Vagina (tissue), 2 donors: ENCODE data around the gene CCSER1. TPM values are rescaled to one million over a fixed set of nuclear protein-coding genes. Genes with fewer than 3 reads are reported as not detected.

Experiments
- DNase-seq, 2 donors: peaks; one replicate each; pipeline ENCODE4 v3.0.0-alpha.2; 2017; ENCODE audit errors: extremely low spot score in 2 of 2
- H3K27ac ChIP-seq: fragments of 200-600 bp; sonication (generic); one replicate; pipeline ENCODE4 v1.5.1; 2019
- H3K27me3 ChIP-seq: fragments of 200-600 bp; sonication (generic); one replicate; pipeline ENCODE4 v1.5.1; 2019
- H3K36me3 ChIP-seq, 2 donors: fragments of 200-600 bp; sonication (generic); one replicate each; pipeline ENCODE4 v1.5.1; 2017 to 2019
- H3K4me1 ChIP-seq: fragments of 200-600 bp; sonication (generic); one replicate; pipeline ENCODE4 v1.5.1; 2019
- H3K4me3 ChIP-seq, 2 donors: fragments of 200-600 bp; sonication (generic); 1 replicate in 1 of 2; 2 replicates in 1 of 2; pipeline ENCODE4 v1.5.1; 2016 to 2019
- H3K9me3 ChIP-seq: fragments of 200-600 bp; sonication (generic); one replicate; pipeline ENCODE4 v1.5.1; 2019
- POLR2A ChIP-seq, 2 donors: fragments of 450-650 bp; IDR thresholded peaks; one replicate each; pipeline ENCODE4 v1.6.1; 2017; ENCODE audit warnings: antibody characterized with exemption in 2 of 2, mild to moderate bottlenecking in 2 of 2, moderate library complexity in 2 of 2
- POLR2AphosphoS5 ChIP-seq, 2 donors: sonication (generic); formaldehyde crosslinking; IDR thresholded peaks; one replicate each; pipeline ENCODE4 v1.9.0; 2017; ENCODE audit warnings: antibody characterized with exemption in 2 of 2, mild to moderate bottlenecking in 2 of 2, low read depth in 1 of 2; ENCODE audit not compliant: insufficient read depth in 1 of 2
- intact Hi-C: fragments of 100-400 bp; cut with DNase I; formaldehyde crosslinking; loops from one replicate; pipeline ENCODE4 v1.15.1; 2023
- total RNA-seq: library from RNA; depleted of rRNA; stranded (reverse); fragments of >200 nt; gene quantifications from one replicate; pipeline ENCODE4 v1.2.3, GENCODE V29; 2016
- TF ChIP-seq, protein P1 (sequence below), 3 experiments: fragments of 450-650 bp in 2 of 3; fragments of 200-600 bp in 1 of 3; sonication (generic) in 1 of 3; IDR thresholded peaks; one replicate each; pipeline ENCODE4 v1.5.1; 2017 to 2019; ENCODE audit warnings: antibody characterized with exemption in 3 of 3, mild to moderate bottlenecking in 2 of 3, moderate library complexity in 2 of 3

CCSER1 gene
- total RNA-seq, 1 donor from 2014 or later, result 8.1 TPM

DNA sequence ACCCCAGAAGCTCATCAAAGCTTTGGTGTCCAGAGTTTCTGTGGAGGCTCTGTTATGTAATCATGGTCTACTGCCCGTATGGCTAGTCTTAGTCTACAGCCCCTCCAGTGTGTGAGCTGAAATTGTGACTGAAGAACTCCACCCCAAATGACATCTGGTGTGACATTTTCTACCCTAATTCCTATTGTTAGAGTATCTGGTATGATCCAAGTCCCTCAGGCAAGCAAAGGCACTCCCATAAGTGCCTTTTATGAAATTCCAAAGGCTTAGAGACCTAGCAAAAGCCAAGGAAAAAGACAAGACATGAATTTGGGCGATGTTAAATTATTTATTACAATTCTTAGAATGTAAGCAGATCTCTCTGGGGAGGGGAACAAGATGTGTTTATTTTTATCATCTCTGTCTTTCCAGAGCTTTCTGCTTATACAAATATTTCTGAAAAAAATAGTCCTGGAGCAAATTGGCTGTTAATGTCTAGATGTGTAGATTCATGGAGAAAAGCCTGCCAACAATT, 417.4 kb downstream of the CCSER1 start:
- Histone ChIP-seq H3K27ac (no peak overlapping the region), H3K36me3 (no peaks in the 10 kb centered on the region), H3K4me3 (no peak overlapping the region), H3K4me1 (no peaks in the 10 kb centered on the region), H3K27me3 (no peaks in the 10 kb centered on the region), H3K9me3 (no peaks in the 10 kb centered on the region)
- intact Hi-C loops, result no loop called here
- DNase-seq, result no peak
- no peak for TF ChIP-seq POLR2AphosphoS5 (IDR thresholded peaks at IDR 0.05; ENCODE audit: insufficient read depth in 1 of 2, low read depth in 1 of 2)
- TF ChIP-seq, protein P1, sequence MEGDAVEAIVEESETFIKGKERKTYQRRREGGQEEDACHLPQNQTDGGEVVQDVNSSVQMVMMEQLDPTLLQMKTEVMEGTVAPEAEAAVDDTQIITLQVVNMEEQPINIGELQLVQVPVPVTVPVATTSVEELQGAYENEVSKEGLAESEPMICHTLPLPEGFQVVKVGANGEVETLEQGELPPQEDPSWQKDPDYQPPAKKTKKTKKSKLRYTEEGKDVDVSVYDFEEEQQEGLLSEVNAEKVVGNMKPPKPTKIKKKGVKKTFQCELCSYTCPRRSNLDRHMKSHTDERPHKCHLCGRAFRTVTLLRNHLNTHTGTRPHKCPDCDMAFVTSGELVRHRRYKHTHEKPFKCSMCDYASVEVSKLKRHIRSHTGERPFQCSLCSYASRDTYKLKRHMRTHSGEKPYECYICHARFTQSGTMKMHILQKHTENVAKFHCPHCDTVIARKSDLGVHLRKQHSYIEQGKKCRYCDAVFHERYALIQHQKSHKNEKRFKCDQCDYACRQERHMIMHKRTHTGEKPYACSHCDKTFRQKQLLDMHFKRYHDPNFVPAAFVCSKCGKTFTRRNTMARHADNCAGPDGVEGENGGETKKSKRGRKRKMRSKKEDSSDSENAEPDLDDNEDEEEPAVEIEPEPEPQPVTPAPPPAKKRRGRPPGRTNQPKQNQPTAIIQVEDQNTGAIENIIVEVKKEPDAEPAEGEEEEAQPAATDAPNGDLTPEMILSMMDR (IDR thresholded peaks at IDR 0.05), result no peak
- TF ChIP-seq POLR2A (IDR thresholded peaks at IDR 0.05), result no peak

DNA sequence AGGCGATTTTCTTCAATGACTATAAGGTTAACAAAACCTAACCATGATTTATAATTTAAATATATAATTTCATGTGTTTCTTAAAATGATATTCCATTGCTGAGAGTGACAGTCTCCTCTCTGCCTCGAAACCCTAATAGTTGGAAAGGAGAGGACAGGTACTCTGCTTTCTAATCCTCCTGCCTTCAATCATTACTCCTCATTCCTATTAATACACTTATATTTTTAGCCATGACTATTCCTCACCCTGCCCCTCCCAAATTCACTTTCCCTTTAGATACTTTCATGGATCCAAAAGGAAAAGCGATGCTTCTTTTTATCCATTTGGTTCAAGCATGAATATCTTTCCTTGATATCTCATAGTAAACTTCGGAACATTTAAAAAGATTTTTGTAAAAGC, 418.2 kb downstream of the CCSER1 start:
- no peaks in the 10 kb centered on the region for H3K9me3 ChIP-seq
- H3K4me3 ChIP-seq, result no peak overlapping the region
- no peaks in the 10 kb centered on the region for H3K36me3 ChIP-seq
- TF ChIP-seq POLR2AphosphoS5 (IDR thresholded peaks at IDR 0.05; ENCODE audit: insufficient read depth in 1 of 2, low read depth in 1 of 2) (no peak), POLR2A (IDR thresholded peaks at IDR 0.05) (no peak)
- TF ChIP-seq, protein P1 (IDR thresholded peaks at IDR 0.05), result no peak
- no peak for DNase-seq
- H3K4me1 ChIP-seq, result no peaks in the 10 kb centered on the region
- no peaks in the 10 kb centered on the region for H3K27me3 ChIP-seq
- intact Hi-C loops, result no loop called here
- H3K27ac ChIP-seq, result no peak overlapping the region

DNA sequence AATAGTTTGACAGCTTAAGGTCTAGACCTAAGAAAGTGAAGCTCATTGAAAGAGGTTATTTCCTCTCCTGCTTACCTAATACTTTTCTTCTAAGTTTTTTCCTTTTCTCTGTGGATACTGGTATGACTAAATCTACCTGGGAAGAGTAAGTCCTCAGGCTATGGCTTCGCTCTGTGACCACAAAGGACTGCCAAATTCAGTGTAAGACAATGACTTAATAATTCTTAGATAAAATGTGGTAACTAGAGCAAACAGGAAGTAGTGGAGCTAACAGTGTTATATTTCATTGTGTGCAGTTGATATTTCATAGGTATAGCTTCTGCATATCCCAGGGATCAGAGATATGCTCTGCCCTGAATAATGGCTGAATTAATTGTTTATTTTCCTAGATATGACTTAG, 418.9 kb downstream of the CCSER1 start:
- no peaks in the 10 kb centered on the region for H3K27me3 ChIP-seq
- H3K4me3 ChIP-seq, result no peak overlapping the region
- intact Hi-C loops, result no loop called here

DNA sequence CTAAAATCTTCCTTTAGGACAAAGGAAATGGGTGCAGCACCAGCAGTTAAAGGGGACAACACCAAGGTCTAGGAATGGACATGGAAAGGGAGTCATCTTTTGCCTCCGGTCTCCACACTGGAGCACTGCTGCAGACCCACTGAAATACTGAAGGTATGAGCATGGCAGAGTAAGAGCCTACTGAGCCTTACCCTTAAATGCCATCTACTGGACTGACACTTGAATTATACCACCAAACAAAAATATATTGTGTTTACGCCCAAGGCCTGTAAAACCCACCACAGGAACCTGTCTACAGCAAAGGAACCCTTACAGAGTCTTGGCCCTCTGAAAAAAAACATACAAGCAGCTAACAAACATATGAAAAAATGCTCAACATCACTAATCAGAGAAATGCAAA, 443.4 kb downstream of the CCSER1 start:
- Histone ChIP-seq H3K9me3 (no peaks in the 10 kb centered on the region), H3K4me3 (no peak overlapping the region), H3K36me3 (no peaks in the 10 kb centered on the region), H3K4me1 (no peaks in the 10 kb centered on the region), H3K27ac (no peak overlapping the region), H3K27me3 (no peaks in the 10 kb centered on the region)
- intact Hi-C loops, result no loop called here
- DNase-seq, result no peak
- TF ChIP-seq POLR2A (IDR thresholded peaks at IDR 0.05) (no peak), POLR2AphosphoS5 (IDR thresholded peaks at IDR 0.05; ENCODE audit: insufficient read depth in 1 of 2, low read depth in 1 of 2) (no peak)
- TF ChIP-seq, protein P1 (IDR thresholded peaks at IDR 0.05), result no peak

More for the DNA sequence above, 418.9 kb downstream of the CCSER1 start:
- Histone ChIP-seq H3K36me3 (no peaks in the 10 kb centered on the region), H3K27ac (no peak overlapping the region), H3K4me1 (no peaks in the 10 kb centered on the region), H3K9me3 (no peaks in the 10 kb centered on the region)
- TF ChIP-seq, protein P1 (IDR thresholded peaks at IDR 0.05), result no peak
- no peak for TF ChIP-seq POLR2A (IDR thresholded peaks at IDR 0.05)
- no peak for DNase-seq

DNA sequence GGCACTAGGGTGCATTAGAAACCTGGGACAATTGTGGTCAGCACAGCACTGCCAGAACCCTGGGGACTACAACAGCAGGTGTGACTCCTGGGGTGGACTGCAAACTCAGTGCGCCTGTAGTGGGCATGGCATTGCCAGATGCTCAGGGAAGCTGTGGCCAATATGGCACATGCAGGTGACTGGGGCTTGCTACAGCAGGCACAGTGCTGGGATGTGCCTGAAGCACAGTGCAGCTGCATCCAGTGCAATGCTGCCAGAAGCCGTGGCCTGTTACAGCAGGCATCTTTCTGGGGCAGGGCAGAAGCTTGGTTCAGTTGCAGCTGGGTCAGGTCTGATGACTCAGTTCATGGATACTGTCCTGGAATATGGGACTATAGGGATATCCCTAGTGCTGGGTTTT, 445.8 kb downstream of the CCSER1 start:
- no peak for TF ChIP-seq POLR2AphosphoS5 (IDR thresholded peaks at IDR 0.05; ENCODE audit: insufficient read depth in 1 of 2, low read depth in 1 of 2)
- intact Hi-C loops, result no loop called here
- no peaks in the 10 kb centered on the region for H3K9me3 ChIP-seq
- H3K36me3 ChIP-seq, result no peaks in the 10 kb centered on the region
- no peak overlapping the region for H3K4me3 ChIP-seq
- H3K27ac ChIP-seq, result no peak overlapping the region
- H3K27me3 ChIP-seq, result no peaks in the 10 kb centered on the region
- DNase-seq, result no peak
- H3K4me1 ChIP-seq, result no peaks in the 10 kb centered on the region
